Embryonic facial prominence (tissue), 1 donor: ENCODE results near the gene THEMIS.
"Not testable (repeated sequence)": the region's sequence is repeated elsewhere in the genome, so short reads cannot be mapped to it uniquely, and the experiment has no call there.

Source experiments
- DNase-seq: peaks from one replicate; pipeline ENCODE4 v3.0.0-alpha.2; 2016; ENCODE audit errors: extremely low spot score

The THEMIS gene

GRCh38 chr6:127718694-127719093 is 182.2 kb downstream of the THEMIS start:
- no peak for DNase-seq

- no peak for DNase-seq
These were observed 183.5 kb downstream of the THEMIS start for GRCh38 chr6:127717384-127717783.

GRCh38 chr6:127716465-127716864 is 184.4 kb downstream of the THEMIS start:
- DNase-seq = peak; percentile 7

DNA sequence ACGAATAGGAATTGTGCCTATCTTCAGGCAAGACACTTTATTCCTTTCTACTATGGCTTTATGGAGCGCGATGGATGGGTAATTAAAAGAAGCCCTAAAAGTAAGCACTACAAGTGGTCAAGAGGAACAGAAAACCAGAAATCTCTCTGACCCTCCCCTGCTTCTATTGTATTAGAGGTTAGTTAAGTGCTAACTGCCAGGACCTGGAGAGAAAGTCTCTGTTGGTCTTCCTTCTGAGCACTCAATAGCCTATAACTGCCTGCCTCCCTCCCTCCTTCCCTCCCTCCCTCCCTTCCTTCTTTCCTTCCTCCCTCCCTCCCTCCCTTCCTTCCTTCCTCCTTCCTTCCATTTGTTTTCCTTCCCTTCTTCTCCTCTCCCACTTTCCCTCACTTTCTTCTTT is 190.2 kb downstream of the THEMIS start:
- DNase-seq = no peak

DNA sequence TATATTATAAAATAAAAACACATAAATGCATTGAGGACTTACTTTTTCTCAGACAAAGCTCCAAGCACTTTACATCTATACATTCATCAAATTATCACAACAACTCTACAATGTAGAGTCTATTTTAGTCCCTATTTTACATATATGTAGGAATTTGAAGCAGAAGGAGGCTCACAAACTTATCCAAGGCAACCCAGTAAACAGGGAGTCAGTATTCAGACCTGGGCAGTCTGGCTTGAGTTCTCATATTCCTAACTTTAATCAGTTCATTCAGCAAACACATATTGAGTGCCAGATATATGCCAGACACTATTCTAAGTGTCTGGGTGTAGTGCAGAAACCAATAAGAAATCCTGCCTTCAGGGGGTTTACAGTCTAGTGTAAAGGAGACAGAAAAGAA is 194.6 kb downstream of the THEMIS start:
- DNase-seq = no peak

- no peak for DNase-seq
These were observed 205.8 kb downstream of the THEMIS start for GRCh38 chr6:127695108-127695507.

DNA sequence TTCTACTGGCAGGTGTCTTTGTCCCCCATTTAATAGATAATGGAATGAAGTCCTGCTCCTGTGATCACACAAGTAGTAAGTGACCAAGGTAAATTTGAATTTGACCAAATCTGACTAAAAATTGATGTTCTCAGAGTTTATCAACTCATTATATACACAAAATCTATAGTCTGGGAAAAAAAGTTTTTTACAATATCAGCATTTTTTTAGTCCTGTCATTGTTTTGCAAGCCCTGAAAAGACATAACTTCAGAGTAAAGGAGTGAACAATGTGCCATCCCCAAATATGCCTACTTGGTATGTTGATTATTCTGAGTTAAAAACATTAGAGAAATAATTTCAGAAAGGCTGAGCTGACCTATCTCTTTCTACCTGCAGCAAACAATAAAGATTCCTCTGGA is 209.7 kb downstream of the THEMIS start:
- no peak for DNase-seq

GRCh38 chr6:127690588-127690987 is 210.3 kb downstream of the THEMIS start:
- no peak for DNase-seq

DNA sequence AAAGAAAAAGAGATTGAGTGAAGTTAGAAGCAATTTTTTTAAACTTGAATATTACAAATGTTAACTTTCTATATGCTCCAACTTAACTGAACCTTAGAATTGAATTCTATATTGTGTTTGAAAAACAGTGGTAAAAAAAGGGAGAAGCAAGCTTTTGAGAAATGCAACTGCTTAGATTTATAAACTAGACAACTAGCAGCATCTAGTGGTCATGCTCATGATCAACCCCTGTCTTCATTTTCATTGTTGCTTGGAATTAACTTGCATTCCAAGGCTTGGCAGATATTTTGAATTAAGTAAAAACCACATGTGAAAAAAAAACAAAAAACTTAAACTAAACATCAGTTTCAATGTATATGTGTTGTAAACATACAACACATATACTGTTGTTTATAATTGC is 210.8 kb downstream of the THEMIS start:
- no peak for DNase-seq

DNA sequence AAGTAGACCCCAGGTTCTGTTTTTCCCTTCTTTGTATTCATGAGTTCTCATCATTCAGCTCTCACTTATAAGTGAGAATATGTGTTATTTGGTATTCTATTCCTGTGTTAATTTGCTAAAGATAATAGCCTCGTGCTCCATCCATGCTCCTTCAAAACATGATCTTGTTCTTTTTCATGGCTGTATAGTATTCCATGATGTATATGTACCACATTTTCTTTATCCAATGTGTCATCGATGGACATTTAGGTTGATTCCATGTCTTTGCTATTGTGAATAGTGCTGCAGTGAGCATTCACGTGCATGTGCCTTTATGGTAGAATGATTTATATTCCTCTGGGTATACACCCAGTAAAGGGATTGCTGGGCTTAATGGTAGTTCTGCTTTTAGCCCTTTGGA is 213.4 kb downstream of the THEMIS start:
- not testable (repeated sequence) for DNase-seq

GRCh38 chr6:127686084-127686483 is 214.8 kb downstream of the THEMIS start:
- DNase-seq = no peak

DNA sequence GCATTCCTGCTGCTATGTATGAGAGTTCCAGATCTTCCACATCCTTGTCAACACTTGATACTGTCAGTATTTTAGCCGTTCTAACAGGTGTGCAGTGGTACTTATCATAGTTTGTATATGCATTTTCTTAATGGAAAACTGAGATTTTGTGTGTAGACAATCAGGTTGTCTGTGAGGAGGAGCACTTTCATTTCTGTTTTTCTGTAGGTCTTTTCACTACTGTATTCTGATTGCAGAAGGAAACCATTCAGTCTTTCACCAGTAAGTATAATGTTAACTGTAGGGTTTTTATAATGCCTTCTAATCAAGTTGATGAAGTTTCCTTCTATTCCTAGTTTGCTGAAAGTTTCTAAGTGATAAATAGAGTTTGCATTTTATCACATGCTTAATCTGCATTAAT is 216.4 kb downstream of the THEMIS start:
- no peak for DNase-seq
